GM08714 (cell line): ENCODE measurements around the gene EBP.
A peak's percentile ranks its signal among the peaks of the same experiment; 100 is the strongest.

Source experiments
- H3K4me3 ChIP-seq: fragments of 200-500 bp; sonication (Bioruptor generic); 2 replicates; pipeline ENCODE4 v1.5.1; 2014; ENCODE audit warnings: mild to moderate bottlenecking, low read length, inconsistent platforms
- ZNF274 ChIP-seq: IDR thresholded peaks from 2 replicates; pipeline ENCODE4 v1.6.1; 2012; ENCODE audit warnings: mild to moderate bottlenecking, low read depth, low read length

The EBP gene

GRCh38 chrX:48482526-48482925, 39.1 kb upstream of the EBP start:
- no peak overlapping the region for H3K4me3 ChIP-seq
- TF ChIP-seq ZNF274: no peak

- no peak overlapping the region for H3K4me3 ChIP-seq
- no peak for TF ChIP-seq ZNF274
Measured at GRCh38 chrX:48487362-48487798, 34.2 kb upstream of the EBP start.

GRCh38 chrX:48488034-48488433, 33.6 kb upstream of the EBP start:
- no peak for TF ChIP-seq ZNF274
- H3K4me3 ChIP-seq: no peak overlapping the region

- TF ChIP-seq ZNF274: no peak
- H3K4me3 ChIP-seq: no peak overlapping the region
Measured at GRCh38 chrX:48489296-48489695, 32.3 kb upstream of the EBP start.

GRCh38 chrX:48489892-48490291, 31.7 kb upstream of the EBP start:
- H3K4me3 ChIP-seq: no peak overlapping the region
- no peak for TF ChIP-seq ZNF274

- TF ChIP-seq ZNF274: no peak
- H3K4me3 ChIP-seq: no peak overlapping the region
Measured at GRCh38 chrX:48490661-48491060, 30.9 kb upstream of the EBP start.

GRCh38 chrX:48491809-48492208, 29.8 kb upstream of the EBP start:
- no peak for TF ChIP-seq ZNF274
- H3K4me3 ChIP-seq: no peak overlapping the region

- no peak overlapping the region for H3K4me3 ChIP-seq
- TF ChIP-seq ZNF274: no peak
Measured at GRCh38 chrX:48492293-48492910, 29.2 kb upstream of the EBP start.

GRCh38 chrX:48493890-48494364, 27.7 kb upstream of the EBP start:
- no peak overlapping the region for H3K4me3 ChIP-seq
- no peak for TF ChIP-seq ZNF274

- no peak overlapping the region for H3K4me3 ChIP-seq
- no peak for TF ChIP-seq ZNF274
Measured at GRCh38 chrX:48496660-48497059, 24.9 kb upstream of the EBP start.

- no peak for TF ChIP-seq ZNF274
Measured at GRCh38 chrX:48497871-48498270, 23.7 kb upstream of the EBP start.

GRCh38 chrX:48498374-48498809, 23.2 kb upstream of the EBP start:
- TF ChIP-seq ZNF274: no peak
- H3K4me3 ChIP-seq: no peak overlapping the region

More at GRCh38 chrX:48497871-48498270, 23.7 kb upstream of the EBP start:
- no peak overlapping the region for H3K4me3 ChIP-seq

- no peak for TF ChIP-seq ZNF274
- no peak overlapping the region for H3K4me3 ChIP-seq
Measured at GRCh38 chrX:48504261-48504660, 17.3 kb upstream of the EBP start.

- TF ChIP-seq ZNF274: no peak
- H3K4me3 ChIP-seq: no peak overlapping the region
Measured at GRCh38 chrX:48505481-48505880, 16.1 kb upstream of the EBP start.

GRCh38 chrX:48507246-48507645, 14.4 kb upstream of the EBP start:
- no peak overlapping the region for H3K4me3 ChIP-seq
- TF ChIP-seq ZNF274: no peak

GRCh38 chrX:48508400-48509244, 13.0 kb upstream of the EBP start, which contains the start of gene PORCN:
Gene PORCN (plus strand): TSS chrX:48508992. CDS start chrX:48509821, 829 bp downstream.
- no peak for TF ChIP-seq ZNF274
- peak within 1 kb of the TSS; percentile 75 for H3K4me3 ChIP-seq
